ENCODE measurements around the gene HPS3.
"Not testable (repeated sequence)": the region's sequence is repeated elsewhere in the genome, so short reads cannot be mapped to it uniquely, and the experiment has no call there.

Gene HPS3

GRCh38 chr3:149195221-149195620 is 65.8 kb downstream of the HPS3 start:
- no peak for DNase-seq

- not testable (repeated sequence) for DNase-seq
These were observed 67.6 kb downstream of the HPS3 start for GRCh38 chr3:149196805-149197592.

DNA sequence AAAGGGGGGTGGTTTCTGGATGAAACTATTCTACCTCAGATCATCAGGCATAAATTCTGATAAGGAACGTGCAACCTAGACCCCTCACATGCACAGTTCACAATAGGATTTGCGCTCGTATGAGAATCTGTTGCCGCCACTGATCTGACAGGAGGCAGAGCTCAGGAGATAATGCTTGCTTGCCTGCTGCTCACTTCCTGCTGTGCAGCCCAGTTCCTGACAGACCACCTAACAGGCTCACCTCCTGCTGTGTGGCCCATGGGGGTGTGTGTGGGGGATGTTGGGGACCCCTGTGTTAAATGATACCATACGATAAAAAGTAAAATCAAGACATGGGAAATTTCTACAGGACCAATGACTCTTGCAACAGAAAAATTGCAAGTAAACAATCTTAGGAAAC is 68.2 kb downstream of the HPS3 start:
- no peak for DNase-seq

- DNase-seq: no peak
These were observed 69.2 kb downstream of the HPS3 start for GRCh38 chr3:149198611-149199010.

- DNase-seq: peak; percentile 76
These were observed 70.0 kb downstream of the HPS3 start for GRCh38 chr3:149199474-149199873.

GRCh38 chr3:149203758-149204157 is 74.3 kb downstream of the HPS3 start:
- no peak for DNase-seq

DNA sequence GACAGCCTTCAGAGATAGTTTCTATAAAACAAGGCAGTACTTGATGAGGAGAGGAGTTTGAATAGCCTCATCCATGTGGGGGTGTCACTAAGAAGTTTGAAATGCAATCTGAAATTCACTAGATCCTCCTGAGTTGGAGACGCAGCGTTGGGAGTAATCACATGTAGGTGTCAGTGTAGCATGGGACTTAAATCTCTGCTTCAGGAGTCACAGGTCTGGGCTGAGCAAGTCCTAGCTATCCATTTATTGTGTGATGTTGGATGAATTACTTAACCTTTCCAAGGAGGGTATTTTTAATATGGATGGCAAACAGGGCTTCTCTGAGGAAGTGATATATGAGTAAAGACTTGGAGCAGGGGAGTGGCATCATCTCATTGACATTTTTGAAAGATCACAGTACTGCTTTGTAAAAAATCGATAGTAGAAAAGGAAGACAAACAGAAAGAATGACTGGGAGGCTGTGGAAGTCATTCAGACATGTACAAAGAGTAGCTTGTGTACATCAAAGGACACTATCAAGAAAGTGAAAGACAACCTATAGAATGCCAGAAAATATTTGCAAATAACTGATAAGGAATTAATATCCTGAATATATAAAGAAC is 75.1 kb downstream of the HPS3 start:
- DNase-seq: no peak

DNA sequence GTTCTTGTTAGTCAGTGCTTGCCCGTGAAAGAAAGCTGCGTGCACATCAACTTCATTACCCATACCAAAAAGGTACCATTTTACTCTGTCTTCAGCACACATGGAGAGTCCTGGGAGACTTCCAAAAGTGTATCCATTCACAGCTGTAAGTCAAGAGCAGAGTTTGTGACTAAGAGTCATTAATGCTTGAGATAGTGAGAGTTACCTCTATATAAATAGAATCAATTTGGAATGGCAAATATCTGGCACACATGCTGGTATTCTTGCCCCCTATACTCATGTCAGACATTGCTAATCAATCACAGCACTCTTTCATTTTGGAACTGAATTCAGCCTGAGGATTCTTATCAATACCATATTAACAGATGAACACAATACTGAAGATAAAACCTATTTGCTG is 78.0 kb downstream of the HPS3 start:
- DNase-seq: no peak

DNA sequence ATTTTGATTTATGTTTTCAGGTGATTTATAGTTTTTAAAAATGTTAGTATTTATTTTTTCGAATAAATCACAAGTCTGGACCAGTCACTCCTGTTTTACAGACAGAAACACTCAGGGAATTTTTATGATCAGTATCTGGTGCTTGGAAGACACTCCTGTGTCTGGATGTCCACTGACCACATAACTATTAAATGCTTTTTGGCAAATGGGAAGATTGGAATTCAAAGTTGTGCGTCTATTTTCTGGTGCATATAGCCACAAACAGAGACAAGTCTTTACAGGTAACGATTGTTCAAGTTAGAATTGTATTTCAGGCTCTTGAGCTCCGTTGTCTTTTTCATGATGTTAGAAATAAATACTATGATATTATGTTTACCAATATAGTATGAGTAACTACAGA is 80.0 kb downstream of the HPS3 start:
- no peak for DNase-seq

DNA sequence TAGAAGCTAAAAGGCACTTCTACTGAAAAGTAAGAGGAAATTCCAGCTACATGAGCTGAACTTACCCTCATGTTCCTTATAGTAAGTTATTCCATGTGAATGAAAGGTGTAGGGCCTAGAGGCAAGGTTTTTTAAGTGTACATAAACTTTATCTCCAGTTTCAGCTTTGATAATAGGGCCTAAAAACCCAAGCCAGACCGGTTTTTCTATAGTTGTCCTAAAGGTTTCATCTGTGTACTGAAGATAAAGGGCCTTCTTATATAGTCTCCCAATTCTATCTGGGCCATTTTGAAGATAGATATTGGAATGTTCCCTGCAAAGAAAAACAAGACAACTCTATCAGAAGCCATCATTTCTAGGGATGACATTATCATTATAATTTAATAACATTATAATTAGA is 82.9 kb downstream of the HPS3 start:
- no peak for DNase-seq

- DNase-seq: no peak
These were observed 85.3 kb downstream of the HPS3 start for GRCh38 chr3:149214702-149215101.

DNA sequence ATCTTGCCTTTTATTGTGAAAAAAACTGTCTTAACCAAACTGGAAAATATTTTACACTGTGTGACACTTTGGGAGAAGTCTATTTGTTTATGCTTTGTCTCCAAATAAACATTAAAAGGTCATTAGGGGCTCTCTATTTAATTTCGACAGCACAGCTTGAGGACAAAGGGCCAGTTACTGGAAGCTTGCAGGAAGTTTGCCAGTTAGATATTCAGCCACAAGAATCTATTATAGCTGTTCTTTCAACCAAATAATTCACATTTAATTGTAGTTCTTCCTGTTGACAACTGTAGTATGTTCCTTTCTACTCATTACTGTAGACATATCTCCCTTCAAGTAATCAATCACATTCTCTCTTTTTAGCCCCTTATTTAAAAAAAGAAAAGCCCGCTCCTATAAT is 86.1 kb downstream of the HPS3 start:
- peak; percentile 52 for DNase-seq

DNA sequence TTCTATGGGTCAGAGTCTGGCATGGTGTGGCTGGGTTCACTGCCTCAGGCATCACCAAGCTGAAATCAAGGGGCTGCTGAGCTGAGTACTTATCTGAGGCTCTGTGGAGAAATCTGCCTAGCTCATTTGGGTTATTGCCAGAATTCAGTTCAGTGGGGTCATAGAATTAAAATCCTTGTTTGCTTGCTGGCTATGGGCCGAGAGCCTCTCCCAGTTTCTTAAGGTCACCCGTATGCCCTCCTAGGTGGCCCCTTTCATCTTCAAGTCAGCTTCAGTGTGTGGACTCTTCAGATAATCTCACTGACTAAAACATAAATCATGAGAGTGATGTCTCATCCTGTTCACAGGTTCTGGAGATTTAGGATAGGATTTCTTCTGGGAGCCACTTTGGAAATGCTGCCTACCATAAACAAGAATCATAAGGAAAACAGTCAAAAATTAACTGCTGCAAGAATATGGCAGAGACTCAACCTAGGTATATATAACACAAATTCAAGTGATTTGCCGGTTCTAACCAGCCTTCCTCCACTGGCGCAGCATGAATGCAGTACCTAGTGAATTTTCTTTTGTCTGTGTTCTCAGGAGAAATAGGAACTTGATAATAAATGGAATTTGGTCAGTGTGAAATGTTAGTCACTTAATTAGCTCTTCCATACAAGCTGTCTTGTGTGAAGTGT is 86.9 kb downstream of the HPS3 start:
- no peak for DNase-seq

GRCh38 chr3:149217347-149217746 is 87.9 kb downstream of the HPS3 start:
- no peak for DNase-seq

DNA sequence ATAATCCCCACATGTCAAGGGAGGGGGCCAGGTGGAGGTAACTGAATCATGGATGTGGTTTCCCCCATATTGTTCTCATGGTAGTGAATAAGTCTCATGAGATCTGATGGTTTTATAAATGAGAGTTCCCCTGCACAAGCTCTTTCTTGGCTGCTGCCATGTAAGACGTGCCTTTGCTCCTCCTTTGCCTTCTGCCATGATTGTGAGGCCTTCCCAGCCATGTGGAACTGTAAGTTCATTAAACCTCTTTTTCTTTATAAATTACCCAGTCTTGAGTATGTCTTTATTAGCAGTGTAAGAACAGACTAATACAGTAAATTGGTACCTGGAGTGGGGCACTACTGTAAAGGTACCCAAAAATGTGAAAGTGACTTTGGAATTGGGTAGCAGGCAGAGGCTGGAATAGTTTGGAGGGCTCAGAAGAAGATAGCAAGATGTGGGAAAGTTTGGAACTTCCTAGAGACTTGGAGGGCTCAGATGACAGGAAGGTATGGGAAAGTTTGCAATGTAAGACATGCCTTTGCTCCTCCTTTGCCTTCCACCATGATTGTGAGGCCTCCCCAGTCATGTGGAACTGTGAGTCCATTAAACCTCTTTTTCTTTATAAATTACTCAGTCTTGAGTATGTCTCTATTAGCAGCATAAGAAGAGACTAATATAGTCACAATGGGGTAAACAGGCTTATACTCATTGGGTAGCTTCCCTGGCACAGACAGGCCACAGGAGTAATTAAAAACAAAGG is 90.1 kb downstream of the HPS3 start:
- not testable (repeated sequence) for DNase-seq

DNA sequence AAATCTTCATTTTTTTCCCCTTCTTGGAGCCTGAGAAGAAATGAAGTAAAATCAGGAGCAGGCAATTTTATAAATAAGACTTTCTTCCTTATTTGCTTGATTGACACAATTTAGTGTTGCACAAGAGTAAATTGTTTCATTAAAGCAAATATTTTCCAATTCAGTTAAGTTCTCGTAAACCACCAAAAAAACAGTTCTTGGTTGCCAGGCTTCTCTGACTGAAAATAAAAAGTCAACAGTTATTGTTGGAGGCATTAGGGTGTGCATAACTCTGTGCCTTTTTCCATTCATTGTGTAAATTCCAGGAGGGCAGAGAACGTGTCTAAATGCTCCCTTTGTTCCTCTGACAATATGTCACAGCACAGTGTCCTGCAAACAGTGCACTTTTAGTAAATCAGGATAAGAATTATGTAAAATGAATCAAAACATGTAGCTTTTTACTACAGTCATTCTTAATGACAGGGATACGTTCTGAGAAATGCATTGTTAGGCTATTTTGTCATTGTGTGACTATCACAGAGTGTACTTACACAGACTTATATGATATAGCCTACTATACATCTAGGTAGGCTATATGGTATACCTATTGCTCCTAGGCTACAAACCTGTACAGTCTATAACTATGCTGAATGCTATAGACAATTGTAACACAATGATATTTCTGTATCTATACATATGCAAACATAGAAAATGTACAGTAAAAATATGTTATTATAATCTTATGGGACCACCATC is 92.5 kb downstream of the HPS3 start, which contains the start of gene CP:
Gene CP (minus strand): TSS at position 47 of the 735 bp plus-strand sequence. CDS start 37 bp downstream, at position 10.
- no peak for DNase-seq

Data from DMS153 (cell line).